ENCODE results near the gene CCHCR1. TPM values are rescaled to one million over a fixed set of nuclear protein-coding genes. Genes with fewer than 3 reads are reported as not detected.

The CCHCR1 gene
- polyA plus RNA-seq, 3 donors = 2.2 to 8.4 (median 2.8) TPM

DNA sequence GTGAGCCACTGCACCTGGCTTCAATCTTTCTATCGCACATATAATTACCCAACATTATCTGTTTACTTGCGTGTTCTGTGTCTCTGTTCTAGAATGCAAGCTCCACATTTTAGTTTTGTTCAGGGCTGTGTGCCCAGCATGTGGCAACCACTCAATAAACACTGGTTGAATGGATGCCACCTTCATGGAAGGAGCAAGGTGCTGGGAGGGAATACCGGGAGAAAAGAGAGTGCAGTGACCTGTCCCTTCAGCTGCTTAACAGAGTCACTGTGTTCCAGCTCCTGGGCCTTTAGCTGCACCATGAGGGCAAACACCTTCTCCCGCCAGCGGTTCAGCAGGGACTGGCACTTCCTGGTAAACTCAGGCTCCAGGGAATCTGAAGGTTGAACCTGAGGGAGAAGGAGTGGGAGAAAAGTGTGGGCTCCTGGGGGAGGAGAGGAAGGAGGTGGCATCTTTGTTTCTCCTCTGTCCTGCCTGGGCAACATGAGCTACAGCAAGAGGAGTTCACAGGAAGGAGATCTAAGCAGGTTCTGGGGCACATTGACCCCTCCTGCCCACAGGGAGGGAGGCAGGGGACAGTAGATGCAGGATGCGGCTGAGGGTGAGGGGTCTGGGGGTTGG, 7.7 kb downstream of the CCHCR1 start:
- Histone ChIP-seq H3K36me3 (replicated peaks in 1 of 2; ENCODE audit: control insufficient read depth in 1 of 2, insufficient read depth in 2 of 2, low read length in 2 of 2) (peaks cover 7 to 40% of the 10 kb centered on the region in 2 donors), H3K9ac (ENCODE audit: insufficient read depth, low read length, poor library complexity, severe bottlenecking) (no peak overlapping the region), H4K20me1 (ENCODE audit: insufficient read depth, low read length) (no peaks in the 10 kb centered on the region), H3K79me2 (ENCODE audit: insufficient read depth, low read length) (no peaks in the 10 kb centered on the region), H3K4me2 (replicated peaks; ENCODE audit: extremely low read depth, low read length, poor library complexity, severe bottlenecking) (no peak overlapping the region), H3K4me1 (ENCODE audit: control insufficient read depth in 1 of 2, insufficient read depth in 2 of 2, low read length in 2 of 2) (no peaks in the 10 kb centered on the region), H2AFZ (ENCODE audit: insufficient read depth, low read depth, low read length, poor library complexity, severe bottlenecking) (no peak overlapping the region), H3K9me3 (replicated peaks in 1 of 2; ENCODE audit: control insufficient read depth in 1 of 2, insufficient read depth in 1 of 2, low read length in 2 of 2) (no peaks in the 10 kb centered on the region), H3K4me3 (replicated peaks in 1 of 3; ENCODE audit: low read depth in 2 of 3, low read length in 3 of 3) (no peak overlapping the region), H3K27me3 (ENCODE audit: control insufficient read depth in 2 of 2, insufficient read depth in 2 of 2, low read length in 2 of 2) (no peaks in the 10 kb centered on the region), H3K27ac (ENCODE audit: low read depth in 1 of 2, low read length in 2 of 2) (no peak overlapping the region)
- H3K36me3 Mint-ChIP-seq = peaks cover 30 to 45% of the 10 kb centered on the region in 2 donors
- no peaks in the 10 kb centered on the region for H3K9me3 Mint-ChIP-seq
- WGBS (ENCODE audit: insufficient coverage) = 100% methylated on average over 6 of the region's 6 CpGs
- no peaks in the 10 kb centered on the region for H3K27me3 Mint-ChIP-seq (ENCODE audit: low read depth in 3 of 3)
- H3K27ac Mint-ChIP-seq = peak overlapping the region in 2 of 7 donors; percentile 36 to 50
- no peaks in the 10 kb centered on the region for H3K4me1 Mint-ChIP-seq
- no peak for DNase-seq
- no peak overlapping the region for H3K4me3 Mint-ChIP-seq
- TF ChIP-seq, protein P1, sequence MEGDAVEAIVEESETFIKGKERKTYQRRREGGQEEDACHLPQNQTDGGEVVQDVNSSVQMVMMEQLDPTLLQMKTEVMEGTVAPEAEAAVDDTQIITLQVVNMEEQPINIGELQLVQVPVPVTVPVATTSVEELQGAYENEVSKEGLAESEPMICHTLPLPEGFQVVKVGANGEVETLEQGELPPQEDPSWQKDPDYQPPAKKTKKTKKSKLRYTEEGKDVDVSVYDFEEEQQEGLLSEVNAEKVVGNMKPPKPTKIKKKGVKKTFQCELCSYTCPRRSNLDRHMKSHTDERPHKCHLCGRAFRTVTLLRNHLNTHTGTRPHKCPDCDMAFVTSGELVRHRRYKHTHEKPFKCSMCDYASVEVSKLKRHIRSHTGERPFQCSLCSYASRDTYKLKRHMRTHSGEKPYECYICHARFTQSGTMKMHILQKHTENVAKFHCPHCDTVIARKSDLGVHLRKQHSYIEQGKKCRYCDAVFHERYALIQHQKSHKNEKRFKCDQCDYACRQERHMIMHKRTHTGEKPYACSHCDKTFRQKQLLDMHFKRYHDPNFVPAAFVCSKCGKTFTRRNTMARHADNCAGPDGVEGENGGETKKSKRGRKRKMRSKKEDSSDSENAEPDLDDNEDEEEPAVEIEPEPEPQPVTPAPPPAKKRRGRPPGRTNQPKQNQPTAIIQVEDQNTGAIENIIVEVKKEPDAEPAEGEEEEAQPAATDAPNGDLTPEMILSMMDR (IDR thresholded peaks at IDR 0.05) = no peak
- intact Hi-C loops (cut with micrococcal nuclease) = no loop called here

DNA sequence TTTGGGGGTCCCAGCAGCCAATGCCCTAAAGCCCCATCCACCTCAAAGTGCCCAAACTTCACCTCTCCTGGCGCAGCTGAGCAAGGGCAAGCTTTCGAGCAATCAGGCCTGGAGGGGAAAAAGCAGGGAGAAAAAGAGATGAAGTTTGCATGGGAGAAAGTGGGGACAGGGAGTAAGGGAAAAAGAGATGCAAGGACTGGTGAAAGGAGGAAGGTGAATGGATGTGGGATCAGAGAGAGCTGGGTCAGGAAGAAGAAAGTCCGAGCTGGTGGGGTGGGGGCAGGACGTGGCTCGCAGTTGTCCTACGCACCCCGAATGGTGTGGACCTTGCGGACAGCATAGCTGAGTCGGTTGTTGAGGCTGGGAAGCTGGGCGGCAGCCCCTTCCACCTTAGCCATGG, 12.2 kb downstream of the CCHCR1 start:
- peaks cover 15 to 42% of the 10 kb centered on the region in 2 donors for H3K36me3 ChIP-seq (replicated peaks in 1 of 2; ENCODE audit: control insufficient read depth in 1 of 2, insufficient read depth in 2 of 2, low read length in 2 of 2)
- no peak overlapping the region for H3K9ac ChIP-seq (ENCODE audit: insufficient read depth, low read length, poor library complexity, severe bottlenecking)
- H3K4me3 Mint-ChIP-seq = no peak overlapping the region
- H3K4me1 ChIP-seq (ENCODE audit: control insufficient read depth in 1 of 2, insufficient read depth in 2 of 2, low read length in 2 of 2) = no peaks in the 10 kb centered on the region
- H3K4me3 ChIP-seq (replicated peaks in 1 of 3; ENCODE audit: low read depth in 2 of 3, low read length in 3 of 3) = no peak overlapping the region
- DNase-seq = no peak
- H3K36me3 Mint-ChIP-seq = peaks cover 28 to 34% of the 10 kb centered on the region in 2 donors
- TF ChIP-seq, protein P1 (IDR thresholded peaks at IDR 0.05) = no peak
- no peak overlapping the region for H3K4me2 ChIP-seq (replicated peaks; ENCODE audit: extremely low read depth, low read length, poor library complexity, severe bottlenecking)
- WGBS (ENCODE audit: insufficient coverage) = 94% methylated on average over 3 of the region's 10 CpGs
- no peak overlapping the region for H3K27ac Mint-ChIP-seq
- no peaks in the 10 kb centered on the region for H3K4me1 Mint-ChIP-seq
- no peaks in the 10 kb centered on the region for H4K20me1 ChIP-seq (ENCODE audit: insufficient read depth, low read length)
- no peaks in the 10 kb centered on the region for H3K27me3 ChIP-seq (ENCODE audit: control insufficient read depth in 2 of 2, insufficient read depth in 2 of 2, low read length in 2 of 2)
- no peaks in the 10 kb centered on the region for H3K9me3 ChIP-seq (replicated peaks in 1 of 2; ENCODE audit: control insufficient read depth in 1 of 2, insufficient read depth in 1 of 2, low read length in 2 of 2)
- intact Hi-C loops (cut with micrococcal nuclease) = no loop called here
- no peaks in the 10 kb centered on the region for H3K27me3 Mint-ChIP-seq (ENCODE audit: low read depth in 3 of 3)
- no peak overlapping the region for H3K27ac ChIP-seq (ENCODE audit: low read depth in 1 of 2, low read length in 2 of 2)
- H3K9me3 Mint-ChIP-seq = no peaks in the 10 kb centered on the region
- no peaks in the 10 kb centered on the region for H3K79me2 ChIP-seq (ENCODE audit: insufficient read depth, low read length)
- H2AFZ ChIP-seq (ENCODE audit: insufficient read depth, low read depth, low read length, poor library complexity, severe bottlenecking) = no peak overlapping the region
